Measurements from ENCODE around the gene ABL1. TPM values are rescaled to one million over a fixed set of nuclear protein-coding genes. Genes with fewer than 3 reads are reported as not detected.

ABL1 gene
- polyA plus RNA-seq, 1 donor: 69.3 TPM

GRCh38 chr9:130891688-130892476 is 56.8 kb downstream of the ABL1 start:
- DNase-seq: no peak

GRCh38 chr9:130892477-130893304 is 57.6 kb downstream of the ABL1 start:
- DNase-seq: no peak

GRCh38 chr9:130893341-130894101 is 58.5 kb downstream of the ABL1 start:
- no peak for DNase-seq

- DNase-seq: no peak
Observed at GRCh38 chr9:130894546-130894945, 59.5 kb downstream of the ABL1 start.

GRCh38 chr9:130895038-130895437 is 60.0 kb downstream of the ABL1 start:
- no peak for DNase-seq

GRCh38 chr9:130895481-130896232 is 60.6 kb downstream of the ABL1 start:
- DNase-seq: no peak

- no peak for DNase-seq
Observed at GRCh38 chr9:130896233-130897014, 61.4 kb downstream of the ABL1 start, which contains the start of gene QRFP. QRFP (minus strand) TSS chr9:130896812; CDS start chr9:130893838, 2,974 bp downstream.

- no peak for DNase-seq
Observed at GRCh38 chr9:130897105-130897751, 62.2 kb downstream of the ABL1 start.

GRCh38 chr9:130897848-130898551 is 62.9 kb downstream of the ABL1 start:
- DNase-seq: no peak

GRCh38 chr9:130898552-130898852 is 63.4 kb downstream of the ABL1 start:
- no peak for DNase-seq

GRCh38 chr9:130899051-130899748 is 64.1 kb downstream of the ABL1 start:
- no peak for DNase-seq

- DNase-seq: no peak
Observed at GRCh38 chr9:130900701-130901497, 65.8 kb downstream of the ABL1 start.

- DNase-seq: no peak
Observed at GRCh38 chr9:130901498-130902203, 66.6 kb downstream of the ABL1 start.

- DNase-seq: no peak
Observed at GRCh38 chr9:130902204-130903185, 67.4 kb downstream of the ABL1 start.

- DNase-seq: no peak
Observed at GRCh38 chr9:130903194-130904069, 68.4 kb downstream of the ABL1 start.
